Measurements from ENCODE around the gene BARD1.

GRCh38 chr2:214724741-214725140, 84.7 kb downstream of the BARD1 start:
- no peak for TF ChIP-seq CTCF (conservative IDR thresholded peaks at IDR 0.05 in 1 of 2, IDR thresholded peaks at IDR 0.05 in 1 of 2; ENCODE audit: low read depth in 1 of 2, low read length in 2 of 2)
- TF ChIP-seq EZH2 (IDR thresholded peaks at IDR 0.05; ENCODE audit: low read length, missing control alignments) = no peak

Measured in fibroblast of lung (primary cell).